ENCODE results near the gene SEMA5A.

DNA sequence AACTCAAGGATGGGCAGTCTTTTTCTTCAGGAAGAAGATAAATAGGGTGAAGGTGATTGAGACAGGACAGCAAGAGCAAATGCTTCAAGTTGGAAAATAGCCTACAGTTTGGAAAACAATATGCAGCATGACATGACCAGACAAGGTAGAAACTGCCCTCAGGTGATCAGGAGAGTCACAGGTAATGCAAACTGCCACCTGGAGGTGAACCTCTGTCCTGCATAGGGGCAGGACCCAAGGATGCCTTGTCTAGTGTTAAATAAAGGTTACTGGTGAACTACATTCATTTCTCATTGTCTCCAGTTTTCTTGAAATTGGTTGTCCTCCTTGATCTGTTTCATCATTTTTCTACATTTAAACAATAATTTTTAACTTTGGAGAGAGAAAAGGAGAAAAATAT, 232.1 kb downstream of the SEMA5A start:
- TF ChIP-seq CTCF (IDR thresholded peaks at IDR 0.05) = no peak
- TF ChIP-seq EZH2 (IDR thresholded peaks at IDR 0.05) = no peak
- TF ChIP-seq EZH2phosphoT487 (IDR thresholded peaks at IDR 0.05) = no peak
